HEK293 (cell line): ENCODE measurements around the gene CCDC175.

Source experiments
- ZFP3 ChIP-seq: fragments of 450-650 bp; formaldehyde crosslinking; IDR thresholded peaks from 2 replicates; pipeline ENCODE4 v1.5.1; 2016; ENCODE audit warnings: low read depth, missing biosample characterization, missing genetic modification characterization
- ZNF10 ChIP-seq: fragments of 450-650 bp; formaldehyde crosslinking; IDR thresholded peaks from 2 replicates; pipeline ENCODE4 v1.5.1; 2017; ENCODE audit warnings: missing biosample characterization, missing genetic modification characterization
- ZNF670 ChIP-seq: fragments of 450-650 bp; formaldehyde crosslinking; IDR thresholded peaks from 2 replicates; pipeline ENCODE4 v1.5.1; 2016; ENCODE audit warnings: missing biosample characterization, missing genetic modification characterization, low read depth
- TF ChIP-seq, protein P1 (sequence below): fragments of 450-650 bp; formaldehyde crosslinking; IDR thresholded peaks from 2 replicates; pipeline ENCODE4 v1.5.1; 2016; ENCODE audit warnings: missing biosample characterization, missing genetic modification characterization
- TF ChIP-seq, protein P2 (sequence below): fragments of 450-650 bp; formaldehyde crosslinking; IDR thresholded peaks from 2 replicates; pipeline ENCODE4 v1.5.1; 2016; ENCODE audit warnings: missing biosample characterization, missing genetic modification characterization
- TF ChIP-seq, protein P3 (sequence below): fragments of 450-650 bp; formaldehyde crosslinking; IDR thresholded peaks from 2 replicates; pipeline ENCODE4 v1.5.1; 2016; ENCODE audit warnings: missing biosample characterization, missing genetic modification characterization
- TF ChIP-seq, protein P4 (sequence below): fragments of 450-650 bp; formaldehyde crosslinking; IDR thresholded peaks from 2 replicates; pipeline ENCODE4 v1.5.1; 2016; ENCODE audit warnings: missing biosample characterization, missing genetic modification characterization

DNA sequence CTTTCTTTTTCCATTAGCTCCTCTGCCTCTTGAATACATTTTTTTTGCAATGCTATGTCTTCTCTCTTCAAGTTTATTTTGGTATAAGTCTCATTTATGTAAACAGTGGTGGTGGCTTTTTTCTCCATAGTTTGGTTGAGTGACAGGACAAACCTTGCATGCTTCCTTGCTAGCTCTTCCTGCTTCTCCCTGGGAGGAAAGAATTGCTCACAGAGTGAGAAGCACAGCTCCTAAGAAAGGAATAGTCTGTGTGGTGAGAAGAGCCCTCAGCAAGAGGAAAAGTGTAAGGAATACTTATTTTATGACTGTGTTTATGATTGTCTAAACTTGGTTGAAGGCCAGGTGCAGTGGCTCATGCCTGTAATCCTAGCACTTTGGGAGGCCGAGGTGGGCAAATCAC is 11.5 kb downstream of the CCDC175 start:
- TF ChIP-seq, protein P1, sequence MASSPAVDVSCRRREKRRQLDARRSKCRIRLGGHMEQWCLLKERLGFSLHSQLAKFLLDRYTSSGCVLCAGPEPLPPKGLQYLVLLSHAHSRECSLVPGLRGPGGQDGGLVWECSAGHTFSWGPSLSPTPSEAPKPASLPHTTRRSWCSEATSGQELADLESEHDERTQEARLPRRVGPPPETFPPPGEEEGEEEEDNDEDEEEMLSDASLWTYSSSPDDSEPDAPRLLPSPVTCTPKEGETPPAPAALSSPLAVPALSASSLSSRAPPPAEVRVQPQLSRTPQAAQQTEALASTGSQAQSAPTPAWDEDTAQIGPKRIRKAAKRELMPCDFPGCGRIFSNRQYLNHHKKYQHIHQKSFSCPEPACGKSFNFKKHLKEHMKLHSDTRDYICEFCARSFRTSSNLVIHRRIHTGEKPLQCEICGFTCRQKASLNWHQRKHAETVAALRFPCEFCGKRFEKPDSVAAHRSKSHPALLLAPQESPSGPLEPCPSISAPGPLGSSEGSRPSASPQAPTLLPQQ (tag by site-specific recombination): no peak
- TF ChIP-seq, protein P2, sequence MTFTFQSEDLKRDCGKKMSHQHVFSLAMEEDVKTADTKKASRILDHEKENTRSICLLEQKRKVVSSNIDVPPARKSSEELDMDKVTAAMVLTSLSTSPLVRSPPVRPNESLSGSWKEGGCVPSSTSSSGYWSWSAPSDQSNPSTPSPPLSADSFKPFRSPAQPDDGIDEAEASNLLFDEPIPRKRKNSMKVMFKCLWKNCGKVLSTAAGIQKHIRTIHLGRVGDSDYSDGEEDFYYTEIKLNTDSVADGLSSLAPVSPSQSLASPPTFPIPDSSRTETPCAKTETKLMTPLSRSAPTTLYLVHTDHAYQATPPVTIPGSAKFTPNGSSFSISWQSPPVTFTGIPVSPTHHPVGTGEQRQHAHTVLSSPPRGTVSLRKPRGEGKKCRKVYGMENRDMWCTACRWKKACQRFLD (tag by site-specific recombination): no peak
- TF ChIP-seq ZFP3 (tag by site-specific recombination) (no peak), ZNF670 (no peak), ZNF10 (tag by site-specific recombination) (no peak)
- TF ChIP-seq, protein P3, sequence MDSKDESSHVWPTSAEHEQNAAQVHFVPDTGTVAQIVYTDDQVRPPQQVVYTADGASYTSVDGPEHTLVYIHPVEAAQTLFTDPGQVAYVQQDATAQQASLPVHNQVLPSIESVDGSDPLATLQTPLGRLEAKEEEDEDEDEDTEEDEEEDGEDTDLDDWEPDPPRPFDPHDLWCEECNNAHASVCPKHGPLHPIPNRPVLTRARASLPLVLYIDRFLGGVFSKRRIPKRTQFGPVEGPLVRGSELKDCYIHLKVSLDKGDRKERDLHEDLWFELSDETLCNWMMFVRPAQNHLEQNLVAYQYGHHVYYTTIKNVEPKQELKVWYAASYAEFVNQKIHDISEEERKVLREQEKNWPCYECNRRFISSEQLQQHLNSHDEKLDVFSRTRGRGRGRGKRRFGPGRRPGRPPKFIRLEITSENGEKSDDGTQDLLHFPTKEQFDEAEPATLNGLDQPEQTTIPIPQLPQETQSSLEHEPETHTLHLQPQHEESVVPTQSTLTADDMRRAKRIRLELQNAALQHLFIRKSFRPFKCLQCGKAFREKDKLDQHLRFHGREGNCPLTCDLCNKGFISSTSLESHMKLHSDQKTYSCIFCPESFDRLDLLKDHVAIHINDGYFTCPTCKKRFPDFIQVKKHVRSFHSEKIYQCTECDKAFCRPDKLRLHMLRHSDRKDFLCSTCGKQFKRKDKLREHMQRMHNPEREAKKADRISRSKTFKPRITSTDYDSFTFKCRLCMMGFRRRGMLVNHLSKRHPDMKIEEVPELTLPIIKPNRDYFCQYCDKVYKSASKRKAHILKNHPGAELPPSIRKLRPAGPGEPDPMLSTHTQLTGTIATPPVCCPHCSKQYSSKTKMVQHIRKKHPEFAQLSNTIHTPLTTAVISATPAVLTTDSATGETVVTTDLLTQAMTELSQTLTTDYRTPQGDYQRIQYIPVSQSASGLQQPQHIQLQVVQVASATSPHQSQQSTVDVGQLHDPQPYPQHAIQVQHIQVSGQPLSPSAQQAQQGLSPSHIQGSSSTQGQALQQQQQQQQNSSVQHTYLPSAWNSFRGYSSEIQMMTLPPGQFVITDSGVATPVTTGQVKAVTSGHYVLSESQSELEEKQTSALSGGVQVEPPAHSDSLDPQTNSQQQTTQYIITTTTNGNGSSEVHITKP (tag by site-specific recombination): no peak
- TF ChIP-seq, protein P4, sequence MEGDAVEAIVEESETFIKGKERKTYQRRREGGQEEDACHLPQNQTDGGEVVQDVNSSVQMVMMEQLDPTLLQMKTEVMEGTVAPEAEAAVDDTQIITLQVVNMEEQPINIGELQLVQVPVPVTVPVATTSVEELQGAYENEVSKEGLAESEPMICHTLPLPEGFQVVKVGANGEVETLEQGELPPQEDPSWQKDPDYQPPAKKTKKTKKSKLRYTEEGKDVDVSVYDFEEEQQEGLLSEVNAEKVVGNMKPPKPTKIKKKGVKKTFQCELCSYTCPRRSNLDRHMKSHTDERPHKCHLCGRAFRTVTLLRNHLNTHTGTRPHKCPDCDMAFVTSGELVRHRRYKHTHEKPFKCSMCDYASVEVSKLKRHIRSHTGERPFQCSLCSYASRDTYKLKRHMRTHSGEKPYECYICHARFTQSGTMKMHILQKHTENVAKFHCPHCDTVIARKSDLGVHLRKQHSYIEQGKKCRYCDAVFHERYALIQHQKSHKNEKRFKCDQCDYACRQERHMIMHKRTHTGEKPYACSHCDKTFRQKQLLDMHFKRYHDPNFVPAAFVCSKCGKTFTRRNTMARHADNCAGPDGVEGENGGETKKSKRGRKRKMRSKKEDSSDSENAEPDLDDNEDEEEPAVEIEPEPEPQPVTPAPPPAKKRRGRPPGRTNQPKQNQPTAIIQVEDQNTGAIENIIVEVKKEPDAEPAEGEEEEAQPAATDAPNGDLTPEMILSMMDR (tag by site-specific recombination): no peak
